Ascending aorta (tissue), 2 donors: Measurements from ENCODE around the gene ABHD16A. TPM values are rescaled to one million over a fixed set of nuclear protein-coding genes. Genes with fewer than 3 reads are reported as not detected.

Experiments
- DNase-seq, 2 donors: peaks; one replicate each; pipeline ENCODE4 v3.0.0-alpha.2; 2019; ENCODE audit warnings: low spot score in 2 of 2
- H3K27ac ChIP-seq, 2 donors: fragments of 200-600 bp; sonication (generic); one replicate each; pipeline ENCODE4 v1.5.1; 2016 to 2017; ENCODE audit warnings: mild to moderate bottlenecking in 1 of 2
- H3K27me3 ChIP-seq: fragments of 200-600 bp; sonication (generic); one replicate; pipeline ENCODE4 v1.5.1; 2017
- H3K36me3 ChIP-seq, 2 donors: fragments of 200-600 bp; sonication (generic); one replicate each; pipeline ENCODE4 v1.5.1; 2016
- H3K4me1 ChIP-seq, 2 donors: fragments of 200-600 bp; sonication (generic); one replicate each; pipeline ENCODE4 v1.5.1; 2016 to 2017; ENCODE audit warnings: mild to moderate bottlenecking in 1 of 2
- H3K4me3 ChIP-seq, 2 donors: fragments of 200-600 bp; sonication (generic); one replicate each; pipeline ENCODE4 v1.5.1; 2016 to 2017; ENCODE audit warnings: mild to moderate bottlenecking in 1 of 2
- H3K9me3 ChIP-seq, 2 donors: fragments of 200-600 bp; sonication (generic); one replicate each; pipeline ENCODE4 v1.5.1; 2016
- CTCF ChIP-seq, 3 experiments: fragments of 200-600 bp in 2 of 3; fragments of 450-650 bp in 1 of 3; sonication (generic) in 2 of 3; IDR thresholded peaks; one replicate each; pipeline ENCODE4 v1.5.1; 2016 to 2019; ENCODE audit warnings: antibody characterized with exemption in 3 of 3, mild to moderate bottlenecking in 1 of 3, moderate library complexity in 1 of 3
- intact Hi-C: fragments of 100-400 bp; cut with DNase I; formaldehyde crosslinking; loops from one replicate; pipeline ENCODE4 v1.15.1; 2023
- total RNA-seq: library from RNA; depleted of rRNA; stranded (reverse); fragments of >200 nt; gene quantifications from one replicate; pipeline ENCODE4 v1.1.0, GENCODE V29; 2016

ABHD16A gene
- total RNA-seq, 1 donor from 2014 or later: 28.0 TPM

GRCh38 chr6:31742894-31743293, 39.8 kb upstream of the ABHD16A start:
- no peaks in the 10 kb centered on the region for H3K9me3 ChIP-seq
- H3K36me3 ChIP-seq: no peaks in the 10 kb centered on the region
- no peak for TF ChIP-seq CTCF (IDR thresholded peaks at IDR 0.05)
- H3K4me1 ChIP-seq: peaks cover 5 to 15% of the 10 kb centered on the region in 2 donors
- H3K27me3 ChIP-seq: no peaks in the 10 kb centered on the region
- no peak overlapping the region for H3K4me3 ChIP-seq
- DNase-seq: no peak
- no peak overlapping the region for H3K27ac ChIP-seq
- intact Hi-C loops: no loop called here

- TF ChIP-seq CTCF (IDR thresholded peaks at IDR 0.05): no peak
- H3K4me1 ChIP-seq: peaks cover 8 to 20% of the 10 kb centered on the region in 2 donors
- no peaks in the 10 kb centered on the region for H3K36me3 ChIP-seq
- H3K27me3 ChIP-seq: no peaks in the 10 kb centered on the region
- no peaks in the 10 kb centered on the region for H3K9me3 ChIP-seq
- DNase-seq: no peak
- no peak overlapping the region for H3K27ac ChIP-seq
- no peak overlapping the region for H3K4me3 ChIP-seq
- intact Hi-C loops: no loop called here
These were observed 38.7 kb upstream of the ABHD16A start for GRCh38 chr6:31741815-31742214.

GRCh38 chr6:31740397-31741223, 37.5 kb upstream of the ABHD16A start:
- no peak for TF ChIP-seq CTCF (IDR thresholded peaks at IDR 0.05)
- H3K4me3 ChIP-seq: peak overlapping the region; percentile 61 to 73
- no peaks in the 10 kb centered on the region for H3K36me3 ChIP-seq
- H3K4me1 ChIP-seq: peaks cover 9 to 23% of the 10 kb centered on the region in 2 donors
- H3K9me3 ChIP-seq: no peaks in the 10 kb centered on the region
- intact Hi-C loops: no loop called here
- no peaks in the 10 kb centered on the region for H3K27me3 ChIP-seq
- H3K27ac ChIP-seq: peak overlapping the region in 1 of 2 donors; percentile 19
- DNase-seq: no peak

- Histone ChIP-seq H3K4me1 (peaks cover 9 to 23% of the 10 kb centered on the region in 2 donors), H3K36me3 (no peaks in the 10 kb centered on the region), H3K27me3 (no peaks in the 10 kb centered on the region), H3K9me3 (no peaks in the 10 kb centered on the region), H3K27ac (peak within 1 kb of the TSS; percentile 56 to 94), H3K4me3 (peak within 1 kb of the TSS; percentile 61 to 73)
- intact Hi-C loops: loop anchor here (1.0 to 10.0 kb wide), 2 partner anchors 11 to 415 kb away; partner anchors contain the start of genes DDAH2, PPT2 and PRRT1
- no peak for TF ChIP-seq CTCF (IDR thresholded peaks at IDR 0.05)
- peak; percentile 96 to 99 for DNase-seq
These were observed 36.7 kb upstream of the ABHD16A start, which contains the start of gene MSH5 for GRCh38 chr6:31739639-31740396. Gene MSH5, plus strand, starts transcription at chr6:31740005. Its CDS starts 462 bp downstream, at chr6:31740467.

- Histone ChIP-seq H3K9me3 (no peaks in the 10 kb centered on the region), H3K36me3 (peaks cover 9% of the 10 kb centered on the region in 2 donors), H3K27ac (peak overlapping the region; percentile 59 to 94), H3K4me1 (peaks cover 20 to 35% of the 10 kb centered on the region in 2 donors), H3K27me3 (no peaks in the 10 kb centered on the region), H3K4me3 (peak overlapping the region in 1 of 2 donors; percentile 18)
- no peak for TF ChIP-seq CTCF (IDR thresholded peaks at IDR 0.05)
- intact Hi-C loops: loop anchor here (2.0 to 10.0 kb wide), 2 partner anchors 35 to 417 kb away; partner anchors contain the start of genes ABHD16A, PPT2 and PRRT1
- peak in 1 of 2 donors; percentile 75 for DNase-seq
These were observed 35.2 kb upstream of the ABHD16A start for GRCh38 chr6:31737991-31738979.
